MM.1S (cell line): Measurements from ENCODE around the gene DCBLD1.

Experiments
- DNase-seq: peaks from one replicate; pipeline ENCODE4 v3.0.0-alpha.2; 2015
- H2AFZ ChIP-seq: fragments of 300-600 bp; sonication (generic); 2 replicates; pipeline ENCODE4 v1.6.0; 2016; ENCODE audit warnings: antibody characterized with exemption, low read length
- H3F3A ChIP-seq: fragments of 300-600 bp; sonication (generic); 2 replicates; pipeline ENCODE4 v1.6.1; 2016; ENCODE audit warnings: mild to moderate bottlenecking, antibody characterized with exemption, low read length, moderate library complexity, mixed read lengths; ENCODE audit not compliant: insufficient read depth
- H3K27ac ChIP-seq: fragments of 300-600 bp; sonication (generic); 2 replicates; pipeline ENCODE4 v1.5.1; 2016; ENCODE audit warnings: mild to moderate bottlenecking, low read length
- H3K27me3 ChIP-seq: fragments of 300-600 bp; sonication (generic); replicated peaks from 2 replicates; pipeline ENCODE4 v1.6.0; 2016; ENCODE audit warnings: low read length; ENCODE audit not compliant: insufficient read depth
- H3K36me3 ChIP-seq: fragments of 300-600 bp; sonication (generic); replicated peaks from 2 replicates; pipeline ENCODE4 v1.6.1; 2016; ENCODE audit warnings: mild to moderate bottlenecking, low read length, mixed read lengths; ENCODE audit not compliant: insufficient read depth
- H3K4me1 ChIP-seq: fragments of 300-600 bp; sonication (generic); 2 replicates; pipeline ENCODE4 v1.6.1; 2016; ENCODE audit warnings: low read length, mixed read lengths
- H3K4me2 ChIP-seq: fragments of 300-600 bp; sonication (generic); 2 replicates; pipeline ENCODE4 v1.6.0; 2016; ENCODE audit warnings: low read depth, low read length
- H3K4me3 ChIP-seq: fragments of 300-600 bp; sonication (generic); 2 replicates; pipeline ENCODE4 v1.5.1; 2016; ENCODE audit warnings: low read length, mixed read lengths
- H3K79me2 ChIP-seq: fragments of 300-600 bp; sonication (generic); 2 replicates; pipeline ENCODE4 v1.6.1; 2016; ENCODE audit warnings: mixed run types, low read length, mixed read lengths
- H3K9ac ChIP-seq: fragments of 300-600 bp; sonication (generic); 2 replicates; pipeline ENCODE4 v1.6.1; 2016; ENCODE audit warnings: low read length, mixed read lengths
- H3K9me2 ChIP-seq: fragments of 300-600 bp; sonication (generic); replicated peaks from 2 replicates; pipeline ENCODE4 v1.6.1; 2016; ENCODE audit warnings: mild to moderate bottlenecking, low read length, mixed read lengths; ENCODE audit not compliant: insufficient read depth
- H3K9me3 ChIP-seq: fragments of 300-600 bp; sonication (generic); replicated peaks from 2 replicates; pipeline ENCODE4 v1.6.1; 2016; ENCODE audit warnings: mild to moderate bottlenecking, low read length, mixed read lengths; ENCODE audit not compliant: insufficient read depth
- H4K20me1 ChIP-seq: fragments of 300-600 bp; sonication (generic); 2 replicates; pipeline ENCODE4 v1.6.1; 2016; ENCODE audit warnings: mild to moderate bottlenecking, low read length, moderate library complexity, mixed read lengths; ENCODE audit not compliant: insufficient read depth
- CTCF ChIP-seq: fragments of 300-600 bp; sonication (generic); IDR thresholded peaks from 2 replicates; pipeline ENCODE4 v1.5.1; 2016; ENCODE audit warnings: antibody characterized with exemption, low read length, mixed read lengths
- EZH2 ChIP-seq: fragments of 300-600 bp; sonication (generic); optimal IDR thresholded peaks from 2 replicates; pipeline ENCODE3; 2017; ENCODE audit warnings: low read depth, mild to moderate bottlenecking, antibody characterized with exemption, low read length, mixed read lengths
- EZH2phosphoT487 ChIP-seq: fragments of 300-600 bp; sonication (generic); IDR thresholded peaks from 2 replicates; pipeline ENCODE4 v1.6.1; 2018; ENCODE audit warnings: antibody characterized with exemption, low read length

Gene DCBLD1

GRCh38 chr6:117491916-117492315 is 9.4 kb downstream of the DCBLD1 start:
- no peak for TF ChIP-seq EZH2phosphoT487
- TF ChIP-seq EZH2, result no peak
- TF ChIP-seq CTCF, result no peak
- H3K27ac ChIP-seq, result no peak overlapping the region
- no peak overlapping the region for H3K9ac ChIP-seq
- H3K4me3 ChIP-seq, result no peak overlapping the region
- no peaks in the 10 kb centered on the region for H3K9me3 ChIP-seq
- H4K20me1 ChIP-seq, result no peaks in the 10 kb centered on the region
- peaks cover 30% of the 10 kb centered on the region for H3K4me1 ChIP-seq
- no peak for DNase-seq
- no peak overlapping the region for H3K4me2 ChIP-seq
- peaks cover 100% of the 10 kb centered on the region for H3K79me2 ChIP-seq
- no peak overlapping the region for H2AFZ ChIP-seq
- H3F3A ChIP-seq, result peaks cover 10% of the 10 kb centered on the region
- no peaks in the 10 kb centered on the region for H3K27me3 ChIP-seq
- H3K9me2 ChIP-seq, result no peaks in the 10 kb centered on the region
- no peaks in the 10 kb centered on the region for H3K36me3 ChIP-seq

GRCh38 chr6:117493470-117493869 is 11.0 kb downstream of the DCBLD1 start:
- Histone ChIP-seq H2AFZ (no peak overlapping the region), H3K4me1 (peaks cover 43% of the 10 kb centered on the region), H3K27me3 (no peaks in the 10 kb centered on the region), H3K27ac (no peak overlapping the region), H3K36me3 (no peaks in the 10 kb centered on the region), H3F3A (peaks cover 19% of the 10 kb centered on the region), H3K9ac (no peak overlapping the region), H4K20me1 (no peaks in the 10 kb centered on the region), H3K9me3 (no peaks in the 10 kb centered on the region), H3K9me2 (no peaks in the 10 kb centered on the region), H3K4me2 (no peak overlapping the region), H3K4me3 (no peak overlapping the region), H3K79me2 (peaks cover 98% of the 10 kb centered on the region)
- no peak for DNase-seq
- TF ChIP-seq EZH2phosphoT487, result no peak
- no peak for TF ChIP-seq CTCF
- TF ChIP-seq EZH2, result no peak

GRCh38 chr6:117494283-117494682 is 11.8 kb downstream of the DCBLD1 start:
- H3K9me2 ChIP-seq, result no peaks in the 10 kb centered on the region
- no peak overlapping the region for H3K27ac ChIP-seq
- no peak overlapping the region for H3K4me2 ChIP-seq
- no peak overlapping the region for H3K9ac ChIP-seq
- TF ChIP-seq EZH2phosphoT487 (no peak), EZH2 (no peak), CTCF (no peak)
- H3K4me1 ChIP-seq, result peaks cover 43% of the 10 kb centered on the region
- H2AFZ ChIP-seq, result no peak overlapping the region
- no peaks in the 10 kb centered on the region for H3K27me3 ChIP-seq
- no peak for DNase-seq
- peaks cover 98% of the 10 kb centered on the region for H3K79me2 ChIP-seq
- peaks cover 19% of the 10 kb centered on the region for H3F3A ChIP-seq
- H3K4me3 ChIP-seq, result no peak overlapping the region
- no peaks in the 10 kb centered on the region for H3K36me3 ChIP-seq
- no peaks in the 10 kb centered on the region for H3K9me3 ChIP-seq
- no peaks in the 10 kb centered on the region for H4K20me1 ChIP-seq
